GM10266 (cell line): ENCODE results near the gene ADCK1.

Experiments used
- DNase-seq: peaks from one replicate; pipeline ENCODE4 v3.0.0; 2012; ENCODE audit errors: extremely low spot score
- TF ChIP-seq, protein P1 (sequence below): IDR thresholded peaks from 2 replicates; pipeline ENCODE4 v1.5.1; 2012; ENCODE audit warnings: mild to moderate bottlenecking, low read depth; ENCODE audit not compliant: control insufficient read depth, insufficient read depth; ENCODE audit errors: missing control alignments

ADCK1 gene

DNA sequence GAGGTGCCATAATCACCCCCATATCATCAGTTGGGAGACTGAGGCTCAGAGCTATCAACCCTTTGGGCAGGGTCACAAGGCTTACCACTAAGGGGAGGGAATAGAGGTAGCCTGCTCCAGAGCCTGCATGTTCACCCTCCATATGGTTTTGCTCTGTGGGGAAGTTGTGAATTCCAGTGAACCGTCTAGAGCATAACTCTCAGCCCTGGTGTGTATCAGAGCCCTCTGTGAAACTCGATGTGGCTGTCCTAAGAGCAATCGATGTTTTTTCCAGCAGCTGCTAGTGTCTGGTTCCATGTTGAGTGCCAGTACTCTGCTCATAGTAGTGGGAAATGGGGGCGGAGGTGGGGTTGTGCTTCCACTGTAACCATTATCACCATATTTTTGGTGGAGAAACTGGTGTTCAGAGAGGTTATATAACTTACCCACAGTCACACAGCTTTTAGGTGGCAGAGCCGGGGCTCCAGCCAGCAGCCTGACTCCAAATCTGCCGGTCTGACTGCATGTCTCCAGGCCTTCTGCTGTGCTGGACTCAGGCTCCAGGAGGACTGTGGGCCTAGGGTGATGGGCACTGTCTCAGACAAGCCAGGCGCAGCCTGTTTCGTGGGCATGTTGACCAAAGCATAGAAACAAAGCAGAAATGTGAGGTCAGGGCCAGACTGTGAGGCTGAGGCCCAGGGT lies 104.2 kb downstream of the ADCK1 start:
- TF ChIP-seq, protein P1, sequence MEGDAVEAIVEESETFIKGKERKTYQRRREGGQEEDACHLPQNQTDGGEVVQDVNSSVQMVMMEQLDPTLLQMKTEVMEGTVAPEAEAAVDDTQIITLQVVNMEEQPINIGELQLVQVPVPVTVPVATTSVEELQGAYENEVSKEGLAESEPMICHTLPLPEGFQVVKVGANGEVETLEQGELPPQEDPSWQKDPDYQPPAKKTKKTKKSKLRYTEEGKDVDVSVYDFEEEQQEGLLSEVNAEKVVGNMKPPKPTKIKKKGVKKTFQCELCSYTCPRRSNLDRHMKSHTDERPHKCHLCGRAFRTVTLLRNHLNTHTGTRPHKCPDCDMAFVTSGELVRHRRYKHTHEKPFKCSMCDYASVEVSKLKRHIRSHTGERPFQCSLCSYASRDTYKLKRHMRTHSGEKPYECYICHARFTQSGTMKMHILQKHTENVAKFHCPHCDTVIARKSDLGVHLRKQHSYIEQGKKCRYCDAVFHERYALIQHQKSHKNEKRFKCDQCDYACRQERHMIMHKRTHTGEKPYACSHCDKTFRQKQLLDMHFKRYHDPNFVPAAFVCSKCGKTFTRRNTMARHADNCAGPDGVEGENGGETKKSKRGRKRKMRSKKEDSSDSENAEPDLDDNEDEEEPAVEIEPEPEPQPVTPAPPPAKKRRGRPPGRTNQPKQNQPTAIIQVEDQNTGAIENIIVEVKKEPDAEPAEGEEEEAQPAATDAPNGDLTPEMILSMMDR, result no peak
- DNase-seq, result no peak

- DNase-seq, result no peak
- TF ChIP-seq, protein P1, result no peak
Measured at GRCh38 chr14:77906446-77906845, 106.5 kb downstream of the ADCK1 start.

DNA sequence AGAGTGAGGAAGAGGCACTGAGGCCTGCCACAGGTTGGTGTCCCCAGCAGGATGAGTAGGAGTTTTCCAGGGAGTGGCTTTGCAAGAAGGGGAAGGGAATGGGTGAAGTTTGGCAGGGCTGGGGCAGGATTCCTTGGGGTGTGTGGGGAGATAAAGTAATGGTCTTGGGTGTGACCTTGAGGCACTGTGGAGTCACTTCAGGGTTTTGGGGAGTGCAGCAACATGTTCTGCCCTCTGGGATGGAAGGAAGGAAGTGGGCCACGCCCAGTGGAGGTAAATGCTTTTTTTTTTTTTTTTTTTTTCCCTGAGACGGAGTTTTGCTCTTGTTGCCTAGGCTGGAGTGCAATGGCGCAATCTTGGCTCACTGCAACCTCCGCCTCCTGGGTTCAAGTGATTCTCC lies 108.9 kb downstream of the ADCK1 start:
- TF ChIP-seq, protein P1, result no peak
- DNase-seq, result no peak

DNA sequence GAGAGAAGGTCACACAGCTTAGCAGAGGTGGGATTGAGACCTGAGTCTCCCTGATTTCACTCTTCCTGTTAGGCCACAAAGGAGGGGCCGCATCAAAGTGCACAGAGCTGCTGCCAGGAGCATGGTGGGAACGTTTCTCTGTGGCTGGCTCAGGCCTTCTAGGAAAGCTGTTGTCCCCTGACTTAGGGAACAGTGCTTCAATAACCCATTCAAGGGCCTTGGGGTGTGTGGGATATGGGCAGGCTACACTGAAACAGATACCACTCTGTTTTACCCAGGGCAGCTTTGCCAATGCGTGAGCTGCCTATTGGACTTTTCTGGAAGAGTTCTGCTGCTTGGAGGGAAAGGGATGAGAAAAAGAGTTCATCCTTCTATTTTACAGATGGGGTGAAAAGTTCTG lies 110.0 kb downstream of the ADCK1 start:
- no peak for DNase-seq
- TF ChIP-seq, protein P1, result no peak

GRCh38 chr14:77910506-77910905 lies 110.6 kb downstream of the ADCK1 start:
- TF ChIP-seq, protein P1, result no peak
- DNase-seq, result no peak

GRCh38 chr14:77911356-77911755 lies 111.4 kb downstream of the ADCK1 start:
- TF ChIP-seq, protein P1, result no peak
- no peak for DNase-seq

DNA sequence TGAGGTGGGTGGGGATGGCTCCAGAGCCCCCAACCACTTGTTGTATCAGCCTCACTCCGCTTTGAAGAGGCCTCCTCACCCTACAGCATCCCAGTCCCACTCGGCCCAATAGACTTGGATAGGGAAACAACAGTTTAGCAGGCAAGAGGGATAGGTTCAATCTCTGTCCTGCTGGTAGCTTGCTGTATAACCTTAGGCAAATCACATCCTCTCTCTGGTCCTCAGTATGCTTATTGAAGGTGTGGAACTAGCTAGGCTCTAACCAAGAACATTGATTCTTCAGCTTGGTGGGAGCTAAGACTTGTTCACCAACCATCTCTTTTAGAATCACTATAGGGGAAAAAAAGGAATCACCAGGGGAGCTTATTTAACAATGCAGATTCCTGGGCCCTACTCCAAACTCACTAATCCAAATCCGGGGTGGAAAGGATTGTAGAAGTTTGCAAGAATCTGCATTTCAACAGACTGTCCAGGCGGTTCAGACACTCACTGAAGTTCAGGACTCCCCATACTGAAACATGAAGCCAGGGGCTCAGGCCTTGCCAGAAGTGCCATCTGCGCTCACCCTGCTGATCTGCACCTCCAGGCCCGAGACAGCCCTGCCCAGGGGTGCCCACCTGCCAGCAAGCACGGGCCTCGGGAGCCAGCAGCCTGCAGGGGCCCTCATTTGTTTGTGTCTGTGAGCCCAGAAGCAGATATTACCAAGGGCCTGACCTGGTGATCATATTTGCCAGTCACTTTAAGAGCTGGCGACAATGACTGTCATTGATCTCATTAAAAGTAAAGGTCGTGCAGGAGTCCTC lies 113.0 kb downstream of the ADCK1 start:
- no peak for DNase-seq
- TF ChIP-seq, protein P1, result no peak
